HL-60 (cell line): ENCODE data around the gene HBQ1.
A peak's percentile ranks its signal among the peaks of the same experiment; 100 is the strongest.
"Not testable (repeated sequence)": the region's sequence is repeated elsewhere in the genome, so short reads cannot be mapped to it uniquely, and the experiment has no call there.

Source experiments
- DNase-seq, 2 experiments: peaks; one replicate each; pipeline ENCODE4 v3.0.0-alpha.2; 2010 to 2020; ENCODE audit warnings: low read depth in 1 of 2, low spot score in 1 of 2
- H3K27ac ChIP-seq: fragments of 250-450 bp; sonication (Bioruptor Pico); replicated peaks from 2 replicates; pipeline ENCODE4 v1.5.1; 2020; ENCODE audit warnings: mild to moderate bottlenecking, moderate library complexity
- H3K27me3 ChIP-seq: fragments of 250-450 bp; sonication (Bioruptor Pico); 2 replicates; pipeline ENCODE4 v1.5.1; 2021; ENCODE audit warnings: mild to moderate bottlenecking, moderate library complexity; ENCODE audit not compliant: insufficient read depth, poor library complexity, severe bottlenecking
- H3K4me3 ChIP-seq: replicated peaks from 2 replicates; pipeline ENCODE4 v1.5.1; 2011; ENCODE audit warnings: mild to moderate bottlenecking, control low read depth, low read length; ENCODE audit not compliant: insufficient read depth
- CTCF ChIP-seq: IDR thresholded peaks from one replicate; pipeline ENCODE4 v1.5.1; 2011; ENCODE audit warnings: low read length, control low read depth, inconsistent platforms; ENCODE audit not compliant: insufficient read depth
- GABPA ChIP-seq: IDR thresholded peaks from 2 replicates; pipeline ENCODE4 v1.6.1; 2012; ENCODE audit warnings: low read depth
- POLR2AphosphoS5 ChIP-seq: IDR thresholded peaks from 2 replicates; pipeline ENCODE4 v1.6.1; 2012; ENCODE audit warnings: low read depth
- REST ChIP-seq: IDR thresholded peaks from 2 replicates; pipeline ENCODE4 v1.6.1; 2012; ENCODE audit warnings: low read depth; ENCODE audit not compliant: insufficient replicate concordance
- SPI1 ChIP-seq: IDR thresholded peaks from 2 replicates; pipeline ENCODE4 v1.6.1; 2012; ENCODE audit warnings: low read depth, mild to moderate bottlenecking, borderline replicate concordance

HBQ1 gene

GRCh38 chr16:152141-153128, 27.8 kb upstream of the HBQ1 start, which contains the start of gene HBZ:
Gene HBZ, plus strand, starts transcription at chr16:152644. Its CDS starts 266 bp downstream, at chr16:152910.
- Histone ChIP-seq H3K27ac (no peak within 1 kb of the TSS), H3K4me3 (no peak within 1 kb of the TSS), H3K27me3 (peaks cover 24% of the 10 kb centered on the region)
- no peak for DNase-seq
- TF ChIP-seq SPI1 (no peak), CTCF (no peak)

GRCh38 chr16:153129-153521, 27.1 kb upstream of the HBQ1 start:
- H3K27me3 ChIP-seq, result peaks cover 28% of the 10 kb centered on the region
- DNase-seq, H3K4me3 ChIP-seq, H3K27ac ChIP-seq: not testable (repeated sequence)

GRCh38 chr16:153550-154216, 26.6 kb upstream of the HBQ1 start:
- peaks cover 32% of the 10 kb centered on the region for H3K27me3 ChIP-seq

GRCh38 chr16:154217-155030, 25.8 kb upstream of the HBQ1 start:
- Histone ChIP-seq H3K27me3 (peaks cover 27% of the 10 kb centered on the region), H3K4me3 (peak overlapping the region; percentile 39), H3K27ac (no peak overlapping the region)
- DNase-seq, result no peak
- TF ChIP-seq SPI1 (no peak), CTCF (no peak), POLR2AphosphoS5 (no peak), REST (no peak), GABPA (no peak)

More at GRCh38 chr16:153550-154216, 26.6 kb upstream of the HBQ1 start:
- H3K27ac ChIP-seq, H3K4me3 ChIP-seq, DNase-seq: not testable (repeated sequence)

- Histone ChIP-seq H3K27me3 (peaks cover 26% of the 10 kb centered on the region), H3K27ac (no peak overlapping the region), H3K4me3 (no peak overlapping the region)
- no peak for DNase-seq
- no peak for TF ChIP-seq GABPA
- TF ChIP-seq SPI1, result no peak
- TF ChIP-seq POLR2AphosphoS5, result no peak
- TF ChIP-seq REST, result no peak
- TF ChIP-seq CTCF, result no peak
These were observed 25.2 kb upstream of the HBQ1 start for GRCh38 chr16:155031-155398.
